A673 (cell line): ENCODE data around the gene MLKL.

Experiments
- CTCF ChIP-seq: fragments of 300-800, 200-600 bp; sonication (generic); conservative IDR thresholded peaks from 2 replicates; pipeline ENCODE4 v1.5.1; 2017; ENCODE audit warnings: low read depth, mild to moderate bottlenecking, antibody characterized with exemption, low read length, moderate library complexity, mixed read lengths
- EZH2 ChIP-seq: fragments of 200-600 bp; sonication (generic); IDR thresholded peaks from 2 replicates; pipeline ENCODE4 v1.6.1; 2017; ENCODE audit warnings: borderline replicate concordance, low read depth, mild to moderate bottlenecking, mixed read lengths, antibody characterized with exemption, low read length; ENCODE audit not compliant: poor library complexity, severe bottlenecking

- no peak for TF ChIP-seq CTCF
- TF ChIP-seq EZH2 = no peak
These were observed 31.3 kb upstream of the MLKL start for GRCh38 chr16:74731853-74732477.
